ENCODE results near the gene PCSK2.

PCSK2 gene

GRCh38 chr20:17485017-17485416 is 258.2 kb downstream of the PCSK2 start:
- in situ Hi-C loops (cut with HindIII; ENCODE audit: low pct_ligation_motif_present, low pct_unique_long_range_greater_than_20kb, low sequenced_read_pairs): no loop called here
- no peak for DNase-seq

GRCh38 chr20:17488916-17489600 is 262.2 kb downstream of the PCSK2 start:
- DNase-seq: no peak
- in situ Hi-C loops (cut with HindIII; ENCODE audit: low pct_ligation_motif_present, low pct_unique_long_range_greater_than_20kb, low sequenced_read_pairs): no loop called here

GRCh38 chr20:17490501-17490900 is 263.7 kb downstream of the PCSK2 start:
- in situ Hi-C loops (cut with HindIII; ENCODE audit: low pct_ligation_motif_present, low pct_unique_long_range_greater_than_20kb, low sequenced_read_pairs): no loop called here

GRCh38 chr20:17491041-17491440 is 264.2 kb downstream of the PCSK2 start:
- DNase-seq: no peak
- in situ Hi-C loops (cut with HindIII; ENCODE audit: low pct_ligation_motif_present, low pct_unique_long_range_greater_than_20kb, low sequenced_read_pairs): no loop called here

More at GRCh38 chr20:17490501-17490900, 263.7 kb downstream of the PCSK2 start:
- no peak for DNase-seq

GRCh38 chr20:17491488-17491887 is 264.6 kb downstream of the PCSK2 start:
- no peak for DNase-seq
- in situ Hi-C loops (cut with HindIII; ENCODE audit: low pct_ligation_motif_present, low pct_unique_long_range_greater_than_20kb, low sequenced_read_pairs): no loop called here

GRCh38 chr20:17493173-17493572 is 266.3 kb downstream of the PCSK2 start:
- DNase-seq: no peak
- in situ Hi-C loops (cut with HindIII; ENCODE audit: low pct_ligation_motif_present, low pct_unique_long_range_greater_than_20kb, low sequenced_read_pairs): no loop called here

GRCh38 chr20:17494201-17494600 is 267.4 kb downstream of the PCSK2 start:
- in situ Hi-C loops (cut with HindIII; ENCODE audit: low pct_ligation_motif_present, low pct_unique_long_range_greater_than_20kb, low sequenced_read_pairs): no loop called here
- no peak for DNase-seq

GRCh38 chr20:17495826-17496225 is 269.0 kb downstream of the PCSK2 start:
- in situ Hi-C loops (cut with HindIII; ENCODE audit: low pct_ligation_motif_present, low pct_unique_long_range_greater_than_20kb, low sequenced_read_pairs): no loop called here
- no peak for DNase-seq

- no peak for DNase-seq
- in situ Hi-C loops (cut with HindIII; ENCODE audit: low pct_ligation_motif_present, low pct_unique_long_range_greater_than_20kb, low sequenced_read_pairs): no loop called here
These were observed 271.2 kb downstream of the PCSK2 start for GRCh38 chr20:17497821-17498580.

GRCh38 chr20:17498641-17499040 is 271.8 kb downstream of the PCSK2 start:
- no peak for DNase-seq
- in situ Hi-C loops (cut with HindIII; ENCODE audit: low pct_ligation_motif_present, low pct_unique_long_range_greater_than_20kb, low sequenced_read_pairs): no loop called here

GRCh38 chr20:17499041-17499440 is 272.2 kb downstream of the PCSK2 start:
- no peak for DNase-seq
- in situ Hi-C loops (cut with HindIII; ENCODE audit: low pct_ligation_motif_present, low pct_unique_long_range_greater_than_20kb, low sequenced_read_pairs): no loop called here

GRCh38 chr20:17500271-17500670 is 273.4 kb downstream of the PCSK2 start:
- in situ Hi-C loops (cut with HindIII; ENCODE audit: low pct_ligation_motif_present, low pct_unique_long_range_greater_than_20kb, low sequenced_read_pairs): no loop called here
- no peak for DNase-seq

- in situ Hi-C loops (cut with HindIII; ENCODE audit: low pct_ligation_motif_present, low pct_unique_long_range_greater_than_20kb, low sequenced_read_pairs): no loop called here
- DNase-seq: no peak
These were observed 274.0 kb downstream of the PCSK2 start for GRCh38 chr20:17500826-17501225.

GRCh38 chr20:17501701-17502100 is 274.9 kb downstream of the PCSK2 start:
- in situ Hi-C loops (cut with HindIII; ENCODE audit: low pct_ligation_motif_present, low pct_unique_long_range_greater_than_20kb, low sequenced_read_pairs): no loop called here
- no peak for DNase-seq

GRCh38 chr20:17502105-17502504 is 275.3 kb downstream of the PCSK2 start:
- in situ Hi-C loops (cut with HindIII; ENCODE audit: low pct_ligation_motif_present, low pct_unique_long_range_greater_than_20kb, low sequenced_read_pairs): no loop called here

GRCh38 chr20:17503301-17504065 is 276.6 kb downstream of the PCSK2 start:
- no peak for DNase-seq
- in situ Hi-C loops (cut with HindIII; ENCODE audit: low pct_ligation_motif_present, low pct_unique_long_range_greater_than_20kb, low sequenced_read_pairs): no loop called here

More at GRCh38 chr20:17502105-17502504, 275.3 kb downstream of the PCSK2 start:
- no peak for DNase-seq

- in situ Hi-C loops (cut with HindIII; ENCODE audit: low pct_ligation_motif_present, low pct_unique_long_range_greater_than_20kb, low sequenced_read_pairs): no loop called here
These were observed 277.4 kb downstream of the PCSK2 start for GRCh38 chr20:17504066-17504897.

GRCh38 chr20:17504898-17505635 is 278.2 kb downstream of the PCSK2 start:
- in situ Hi-C loops (cut with HindIII; ENCODE audit: low pct_ligation_motif_present, low pct_unique_long_range_greater_than_20kb, low sequenced_read_pairs): no loop called here
- peak; percentile 51 for DNase-seq

More at GRCh38 chr20:17504066-17504897, 277.4 kb downstream of the PCSK2 start:
- DNase-seq: no peak
